Gastrocnemius medialis (tissue), 4 donors: ENCODE results near the gene AKAP8L.
"Not testable (repeated sequence)": the region's sequence is repeated elsewhere in the genome, so short reads cannot be mapped to it uniquely, and the experiment has no call there.

Experiments
- POLR2A ChIP-seq, 2 donors: fragments of 450-650 bp; IDR thresholded peaks; one replicate each; pipeline ENCODE4 v1.6.1; 2017; ENCODE audit warnings: antibody characterized with exemption in 2 of 2, mild to moderate bottlenecking in 2 of 2, moderate library complexity in 2 of 2
- TF ChIP-seq, protein P1 (sequence below), 5 experiments: fragments of 450-650 bp in 3 of 5; fragments of 200-600 bp in 2 of 5; sonication (generic) in 2 of 5; IDR thresholded peaks in 4 of 5; conservative IDR thresholded peaks in 1 of 5; 1 replicate in 4 of 5; 2 replicates in 1 of 5; pipeline ENCODE4 v1.5.1; 2016 to 2019; ENCODE audit warnings: antibody characterized with exemption in 5 of 5, mild to moderate bottlenecking in 3 of 5, moderate library complexity in 3 of 5

DNA sequence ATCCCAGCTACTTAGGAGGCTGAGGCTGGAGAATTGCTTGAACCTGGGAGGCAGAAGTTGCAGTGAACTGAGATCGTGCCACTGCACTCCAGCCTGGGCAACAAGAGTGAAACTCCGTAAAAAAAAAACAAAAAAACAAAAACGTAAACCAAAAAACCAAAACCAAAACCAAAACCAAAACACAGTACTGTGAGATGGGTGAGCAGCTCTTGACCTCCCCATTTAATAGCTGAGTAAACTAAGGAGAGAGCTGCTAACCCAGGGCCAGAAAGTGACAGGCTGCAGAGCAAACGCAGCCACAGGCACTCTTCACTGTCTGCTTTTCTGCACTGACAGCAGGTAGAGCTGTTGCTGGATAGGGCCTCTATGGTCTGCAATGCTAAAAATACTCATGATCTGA, 58.8 kb downstream of the AKAP8L start:
- TF ChIP-seq, protein P1, sequence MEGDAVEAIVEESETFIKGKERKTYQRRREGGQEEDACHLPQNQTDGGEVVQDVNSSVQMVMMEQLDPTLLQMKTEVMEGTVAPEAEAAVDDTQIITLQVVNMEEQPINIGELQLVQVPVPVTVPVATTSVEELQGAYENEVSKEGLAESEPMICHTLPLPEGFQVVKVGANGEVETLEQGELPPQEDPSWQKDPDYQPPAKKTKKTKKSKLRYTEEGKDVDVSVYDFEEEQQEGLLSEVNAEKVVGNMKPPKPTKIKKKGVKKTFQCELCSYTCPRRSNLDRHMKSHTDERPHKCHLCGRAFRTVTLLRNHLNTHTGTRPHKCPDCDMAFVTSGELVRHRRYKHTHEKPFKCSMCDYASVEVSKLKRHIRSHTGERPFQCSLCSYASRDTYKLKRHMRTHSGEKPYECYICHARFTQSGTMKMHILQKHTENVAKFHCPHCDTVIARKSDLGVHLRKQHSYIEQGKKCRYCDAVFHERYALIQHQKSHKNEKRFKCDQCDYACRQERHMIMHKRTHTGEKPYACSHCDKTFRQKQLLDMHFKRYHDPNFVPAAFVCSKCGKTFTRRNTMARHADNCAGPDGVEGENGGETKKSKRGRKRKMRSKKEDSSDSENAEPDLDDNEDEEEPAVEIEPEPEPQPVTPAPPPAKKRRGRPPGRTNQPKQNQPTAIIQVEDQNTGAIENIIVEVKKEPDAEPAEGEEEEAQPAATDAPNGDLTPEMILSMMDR (IDR thresholded peaks at IDR 0.05 in 4 of 5, conservative IDR thresholded peaks at IDR 0.05 in 1 of 5), result not testable (repeated sequence)
- not testable (repeated sequence) for TF ChIP-seq POLR2A (IDR thresholded peaks at IDR 0.05)
